Natural killer cell treated with Interleukin-12 subunit alpha and Interleukin-12 subunit beta and Interleukin-15 and Interleukin-18, amount 100 ng/mL, for 72 hours (primary cell): Measurements from ENCODE around the gene PTPRC. TPM values are rescaled to one million over a fixed set of nuclear protein-coding genes. Genes with fewer than 3 reads are reported as not detected.
A peak's percentile ranks its signal among the peaks of the same experiment; 100 is the strongest.

Experiments
- ATAC-seq, 2 donors: fragments of 150-1000 bp; cut with Tn5 transposase in 1 of 2; sonication (Bioruptor Pico), chemical (Tn5 transposase) in 1 of 2; 2 replicates each; pipeline ENCODE4 v1.10.0; 2021
- DNase-seq: peaks from one replicate; pipeline ENCODE4 v3.0.0; 2022; ENCODE audit warnings: low spot score
- H3K27ac Mint-ChIP-seq, 2 donors: 1 replicate in 1 of 2; 2 replicates in 1 of 2; pipeline ENCODE4 v1.8.0; 2022; ENCODE audit warnings: mixed read lengths in 2 of 2, mild to moderate bottlenecking in 1 of 2, moderate library complexity in 1 of 2
- H3K27me3 Mint-ChIP-seq, 2 donors: 1 replicate in 1 of 2; 2 replicates in 1 of 2; pipeline ENCODE4 v1.8.0; 2022; ENCODE audit warnings: mixed read lengths in 2 of 2
- H3K36me3 Mint-ChIP-seq: one replicate; pipeline ENCODE4 v1.8.0; 2022; ENCODE audit warnings: mixed read lengths
- H3K4me1 Mint-ChIP-seq, 2 donors: 1 replicate in 1 of 2; 2 replicates in 1 of 2; pipeline ENCODE4 v1.8.0; 2022; ENCODE audit warnings: low read depth in 2 of 2, mixed read lengths in 2 of 2, mild to moderate bottlenecking in 1 of 2
- H3K4me3 Mint-ChIP-seq: one replicate; pipeline ENCODE4 v1.8.0; 2022; ENCODE audit warnings: mixed read lengths
- H3K9me3 Mint-ChIP-seq: 2 replicates; pipeline ENCODE4 v1.8.0; 2022; ENCODE audit warnings: mixed read lengths
- total RNA-seq, 2 donors: library from RNA; stranded (reverse); gene quantifications; one replicate each; pipeline ENCODE4 v1.2.3, GENCODE V29; 2022

The PTPRC gene
- total RNA-seq, 2 donors from 2014 or later, result 334 to 761 TPM

GRCh38 chr1:198627436-198628066 is 11.3 kb upstream of the PTPRC start:
- Mint-ChIP-seq H3K36me3 (no peaks in the 10 kb centered on the region), H3K27me3 (no peaks in the 10 kb centered on the region), H3K27ac (peak overlapping the region; percentile 99 to 100), H3K9me3 (peaks cover 9% of the 10 kb centered on the region), H3K4me3 (peak overlapping the region; percentile 68), H3K4me1 (peaks cover 56 to 74% of the 10 kb centered on the region in 2 donors)
- DNase-seq (no peak), ATAC-seq (peak; percentile 50 to 57)

GRCh38 chr1:198628067-198628455 is 10.8 kb upstream of the PTPRC start:
- ATAC-seq (no peak), DNase-seq (no peak)
- H3K4me3 Mint-ChIP-seq, result peak overlapping the region; percentile 68
- H3K4me1 Mint-ChIP-seq, result peaks cover 57 to 71% of the 10 kb centered on the region in 2 donors
- H3K36me3 Mint-ChIP-seq, result peaks cover 2% of the 10 kb centered on the region
- H3K27ac Mint-ChIP-seq, result peak overlapping the region; percentile 99 to 100
- H3K9me3 Mint-ChIP-seq, result peaks cover 10% of the 10 kb centered on the region
- H3K27me3 Mint-ChIP-seq, result no peaks in the 10 kb centered on the region

GRCh38 chr1:198629610-198630009 is 9.2 kb upstream of the PTPRC start:
- no peak for DNase-seq
- Mint-ChIP-seq H3K27ac (peak overlapping the region; percentile 99 to 100), H3K27me3 (no peaks in the 10 kb centered on the region), H3K9me3 (peaks cover 19% of the 10 kb centered on the region), H3K4me3 (peak overlapping the region; percentile 68), H3K4me1 (peaks cover 64 to 74% of the 10 kb centered on the region in 2 donors), H3K36me3 (peaks cover 17% of the 10 kb centered on the region)
- ATAC-seq, result no peak

- no peaks in the 10 kb centered on the region for H3K27me3 Mint-ChIP-seq
- ATAC-seq, result no peak
- peaks cover 23% of the 10 kb centered on the region for H3K36me3 Mint-ChIP-seq
- DNase-seq, result no peak
- H3K4me1 Mint-ChIP-seq, result peaks cover 65 to 73% of the 10 kb centered on the region in 2 donors
- no peak overlapping the region for H3K4me3 Mint-ChIP-seq
- H3K27ac Mint-ChIP-seq, result peak overlapping the region; percentile 99 to 100
- peaks cover 19% of the 10 kb centered on the region for H3K9me3 Mint-ChIP-seq
Observed at GRCh38 chr1:198630863-198631262, 8.0 kb upstream of the PTPRC start.

DNA sequence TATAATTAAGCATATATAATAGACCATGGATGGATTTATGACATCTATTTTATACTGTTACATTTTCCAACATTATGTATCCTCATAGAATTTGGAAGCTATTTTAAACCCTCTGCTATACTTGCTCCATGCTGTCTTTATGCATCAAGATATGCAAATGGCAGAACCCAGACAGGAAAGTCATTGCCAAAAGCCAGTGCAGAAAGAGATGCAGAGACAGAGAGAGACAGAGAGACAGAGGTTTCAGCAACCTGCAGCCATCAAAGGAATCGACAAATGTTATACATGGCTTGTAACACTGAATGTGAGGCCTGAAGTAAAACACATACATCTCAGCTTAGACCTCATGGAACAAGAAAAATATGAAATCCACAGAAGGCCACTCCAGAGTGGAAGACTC is 7.5 kb upstream of the PTPRC start:
- H3K27me3 Mint-ChIP-seq, result no peaks in the 10 kb centered on the region
- no peak overlapping the region for H3K4me3 Mint-ChIP-seq
- H3K36me3 Mint-ChIP-seq, result peaks cover 24% of the 10 kb centered on the region

GRCh38 chr1:198632007-198632406 is 6.8 kb upstream of the PTPRC start:
- H3K4me3 Mint-ChIP-seq, result no peak overlapping the region
- H3K4me1 Mint-ChIP-seq, result peaks cover 66 to 73% of the 10 kb centered on the region in 2 donors
- DNase-seq (no peak), ATAC-seq (no peak)
- H3K27ac Mint-ChIP-seq, result peak overlapping the region; percentile 31 to 48
- peaks cover 24% of the 10 kb centered on the region for H3K36me3 Mint-ChIP-seq
- H3K27me3 Mint-ChIP-seq, result no peaks in the 10 kb centered on the region
- peaks cover 10% of the 10 kb centered on the region for H3K9me3 Mint-ChIP-seq

More for the DNA sequence above, 7.5 kb upstream of the PTPRC start:
- no peak for DNase-seq
- no peak for ATAC-seq
- peak overlapping the region; percentile 48 to 100 for H3K27ac Mint-ChIP-seq
- H3K9me3 Mint-ChIP-seq, result peaks cover 17% of the 10 kb centered on the region
- H3K4me1 Mint-ChIP-seq, result peaks cover 66 to 73% of the 10 kb centered on the region in 2 donors

GRCh38 chr1:198633675-198634121 is 5.1 kb upstream of the PTPRC start:
- ATAC-seq, result peak in 1 of 2 donors; percentile 59
- Mint-ChIP-seq H3K27me3 (no peaks in the 10 kb centered on the region), H3K4me1 (peaks cover 60 to 69% of the 10 kb centered on the region in 2 donors), H3K9me3 (peaks cover 10% of the 10 kb centered on the region), H3K27ac (peak overlapping the region; percentile 90 to 97), H3K36me3 (peaks cover 24% of the 10 kb centered on the region), H3K4me3 (peak overlapping the region; percentile 75)
- no peak for DNase-seq

DNA sequence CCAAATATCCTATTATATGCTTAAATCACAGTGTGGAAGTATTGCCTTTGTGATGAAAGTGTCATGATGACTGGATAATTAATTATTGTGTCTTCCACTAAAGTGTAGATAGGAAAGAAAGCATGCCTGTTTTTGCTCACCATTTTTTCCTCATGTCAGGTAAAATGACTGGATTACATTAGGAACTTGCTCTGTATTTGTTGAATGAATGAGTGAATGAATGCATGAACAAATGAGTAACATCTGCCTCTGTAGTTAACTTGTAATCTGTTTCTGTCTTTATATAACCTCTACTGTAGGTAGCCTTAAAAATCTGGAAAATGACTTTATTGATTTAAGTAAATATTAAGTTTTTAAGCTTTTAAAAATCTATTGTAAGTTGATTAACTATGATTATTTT is 2.9 kb upstream of the PTPRC start:
- peaks cover 10% of the 10 kb centered on the region for H3K9me3 Mint-ChIP-seq
- H3K27ac Mint-ChIP-seq, result peak overlapping the region; percentile 90 to 97
- H3K4me3 Mint-ChIP-seq, result peak overlapping the region; percentile 65
- DNase-seq (no peak), ATAC-seq (no peak)
- H3K4me1 Mint-ChIP-seq, result peaks cover 51 to 61% of the 10 kb centered on the region in 2 donors
- no peaks in the 10 kb centered on the region for H3K27me3 Mint-ChIP-seq
- peaks cover 28% of the 10 kb centered on the region for H3K36me3 Mint-ChIP-seq

- H3K4me1 Mint-ChIP-seq, result peaks cover 48 to 61% of the 10 kb centered on the region in 2 donors
- ATAC-seq, result peak; percentile 19 to 44
Observed at GRCh38 chr1:198636391-198636790, 2.4 kb upstream of the PTPRC start.

GRCh38 chr1:198637157-198637556 is 1.7 kb upstream of the PTPRC start:
- H3K36me3 Mint-ChIP-seq, result peaks cover 36% of the 10 kb centered on the region
- DNase-seq, result no peak
- ATAC-seq, result no peak

More at GRCh38 chr1:198636391-198636790, 2.4 kb upstream of the PTPRC start:
- peaks cover 30% of the 10 kb centered on the region for H3K36me3 Mint-ChIP-seq
- peak overlapping the region; percentile 90 to 97 for H3K27ac Mint-ChIP-seq
- H3K9me3 Mint-ChIP-seq, result peaks cover 10% of the 10 kb centered on the region
- peak overlapping the region; percentile 65 for H3K4me3 Mint-ChIP-seq
- no peak for DNase-seq
- H3K27me3 Mint-ChIP-seq, result no peaks in the 10 kb centered on the region

GRCh38 chr1:198637916-198638437 is 863 bp upstream of the PTPRC start:
- Mint-ChIP-seq H3K9me3 (peaks cover 10% of the 10 kb centered on the region), H3K36me3 (peaks cover 43% of the 10 kb centered on the region), H3K4me1 (peaks cover 50 to 64% of the 10 kb centered on the region in 2 donors), H3K4me3 (peak overlapping the region; percentile 83), H3K27ac (peak overlapping the region; percentile 90 to 97), H3K27me3 (no peaks in the 10 kb centered on the region)
- DNase-seq (no peak), ATAC-seq (no peak)

More at GRCh38 chr1:198637157-198637556, 1.7 kb upstream of the PTPRC start:
- H3K27ac Mint-ChIP-seq, result peak overlapping the region; percentile 90 to 97
- peak overlapping the region; percentile 65 for H3K4me3 Mint-ChIP-seq
- H3K4me1 Mint-ChIP-seq, result peaks cover 48 to 58% of the 10 kb centered on the region in 2 donors
- no peaks in the 10 kb centered on the region for H3K27me3 Mint-ChIP-seq
- H3K9me3 Mint-ChIP-seq, result peaks cover 10% of the 10 kb centered on the region

- ATAC-seq (no peak), DNase-seq (no peak)
- peak overlapping the region; percentile 90 to 97 for H3K27ac Mint-ChIP-seq
- H3K36me3 Mint-ChIP-seq, result peaks cover 43% of the 10 kb centered on the region
- H3K4me3 Mint-ChIP-seq, result peak overlapping the region; percentile 83
- H3K4me1 Mint-ChIP-seq, result peaks cover 50 to 64% of the 10 kb centered on the region in 2 donors
- H3K9me3 Mint-ChIP-seq, result peaks cover 6% of the 10 kb centered on the region
- H3K27me3 Mint-ChIP-seq, result no peaks in the 10 kb centered on the region
Observed at GRCh38 chr1:198638441-198638840, 399 bp upstream of the PTPRC start.

- Mint-ChIP-seq H3K4me3 (peak overlapping the region; percentile 90), H3K4me1 (peaks cover 45 to 64% of the 10 kb centered on the region in 2 donors), H3K9me3 (no peaks in the 10 kb centered on the region), H3K36me3 (peaks cover 36% of the 10 kb centered on the region), H3K27me3 (no peaks in the 10 kb centered on the region), H3K27ac (peak overlapping the region; percentile 90 to 97)
- no peak for ATAC-seq
- no peak for DNase-seq
Observed at GRCh38 chr1:198639671-198640143, 867 bp downstream of the PTPRC start.

DNA sequence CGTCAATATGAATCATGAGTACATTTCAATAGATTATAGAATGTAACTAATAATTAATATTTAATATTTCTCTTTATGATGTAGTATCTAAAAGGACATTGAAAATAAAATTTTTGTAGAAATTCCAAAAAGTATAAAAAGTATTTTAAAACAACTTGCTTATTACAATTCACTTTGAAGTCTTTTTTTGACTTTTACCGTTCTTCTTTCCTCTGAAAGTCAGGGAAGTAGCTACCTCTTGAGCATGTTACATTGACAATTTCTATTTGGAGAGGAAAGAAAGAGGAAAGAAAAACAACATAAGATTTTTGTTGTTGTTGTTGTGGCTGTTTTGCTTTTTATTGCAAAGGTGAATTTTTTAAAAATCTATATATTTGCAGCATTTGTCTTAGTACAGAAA is 1.3 kb downstream of the PTPRC start:
- Mint-ChIP-seq H3K27me3 (no peaks in the 10 kb centered on the region), H3K9me3 (no peaks in the 10 kb centered on the region), H3K4me3 (peak overlapping the region; percentile 90), H3K27ac (peak overlapping the region; percentile 90 to 97), H3K4me1 (peaks cover 43 to 63% of the 10 kb centered on the region in 2 donors), H3K36me3 (peaks cover 36% of the 10 kb centered on the region)
- no peak for ATAC-seq
- DNase-seq, result no peak
